Measurements from ENCODE around the gene C1QTNF9.

DNA sequence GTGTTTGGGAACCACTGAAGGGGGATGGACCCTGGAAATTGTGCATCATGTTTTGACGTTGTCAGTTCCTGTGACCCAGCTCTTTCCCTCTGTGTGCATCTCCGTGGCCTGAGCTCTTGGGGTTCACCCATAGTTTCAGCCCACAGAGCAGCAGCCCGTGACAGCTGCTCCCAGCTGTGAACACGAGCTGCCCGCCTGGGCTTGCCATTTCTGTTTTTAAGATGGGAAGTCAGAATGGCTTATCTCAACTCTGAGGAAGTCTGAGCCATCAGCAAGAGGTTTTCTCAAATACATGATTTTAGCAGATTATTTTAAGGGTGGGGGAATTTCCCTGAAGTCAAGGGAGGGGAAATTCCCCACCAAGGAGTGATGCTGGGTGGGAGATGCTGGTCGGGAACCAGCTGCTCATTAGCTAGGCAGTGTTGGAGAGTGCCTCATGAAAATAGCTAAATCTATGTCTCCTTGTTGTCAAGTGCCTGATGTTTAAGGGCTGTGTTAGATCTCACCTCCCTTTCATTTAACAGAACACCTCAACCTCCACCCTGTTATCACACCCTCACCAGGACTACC is 34.8 kb upstream of the C1QTNF9 start:
- TF ChIP-seq CTCF (conservative IDR thresholded peaks at IDR 0.05; ENCODE audit: low read depth, low read length) (no peak), RCOR1 (IDR thresholded peaks at IDR 0.05; ENCODE audit: insufficient replicate concordance, low read length) (no peak), MAFK (IDR thresholded peaks at IDR 0.05; ENCODE audit: low read depth, low read length) (no peak), FOS (IDR thresholded peaks at IDR 0.05; ENCODE audit: low read depth, low read length) (no peak), POLR2A (IDR thresholded peaks at IDR 0.05; ENCODE audit: low read depth, low read length) (no peak), MXI1 (IDR thresholded peaks at IDR 0.05; ENCODE audit: borderline replicate concordance, low read depth, low read length) (no peak), RFX5 (IDR thresholded peaks at IDR 0.05; ENCODE audit: low read depth, low read length) (no peak), BHLHE40 (IDR thresholded peaks at IDR 0.05; ENCODE audit: low read depth, low read length) (no peak)
- TF ChIP-seq, protein P1, sequence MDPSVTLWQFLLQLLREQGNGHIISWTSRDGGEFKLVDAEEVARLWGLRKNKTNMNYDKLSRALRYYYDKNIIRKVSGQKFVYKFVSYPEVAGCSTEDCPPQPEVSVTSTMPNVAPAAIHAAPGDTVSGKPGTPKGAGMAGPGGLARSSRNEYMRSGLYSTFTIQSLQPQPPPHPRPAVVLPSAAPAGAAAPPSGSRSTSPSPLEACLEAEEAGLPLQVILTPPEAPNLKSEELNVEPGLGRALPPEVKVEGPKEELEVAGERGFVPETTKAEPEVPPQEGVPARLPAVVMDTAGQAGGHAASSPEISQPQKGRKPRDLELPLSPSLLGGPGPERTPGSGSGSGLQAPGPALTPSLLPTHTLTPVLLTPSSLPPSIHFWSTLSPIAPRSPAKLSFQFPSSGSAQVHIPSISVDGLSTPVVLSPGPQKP (IDR thresholded peaks at IDR 0.05; ENCODE audit: borderline replicate concordance, low read depth, low read length): no peak
- TF ChIP-seq, protein P2, sequence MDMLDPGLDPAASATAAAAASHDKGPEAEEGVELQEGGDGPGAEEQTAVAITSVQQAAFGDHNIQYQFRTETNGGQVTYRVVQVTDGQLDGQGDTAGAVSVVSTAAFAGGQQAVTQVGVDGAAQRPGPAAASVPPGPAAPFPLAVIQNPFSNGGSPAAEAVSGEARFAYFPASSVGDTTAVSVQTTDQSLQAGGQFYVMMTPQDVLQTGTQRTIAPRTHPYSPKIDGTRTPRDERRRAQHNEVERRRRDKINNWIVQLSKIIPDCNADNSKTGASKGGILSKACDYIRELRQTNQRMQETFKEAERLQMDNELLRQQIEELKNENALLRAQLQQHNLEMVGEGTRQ (IDR thresholded peaks at IDR 0.05; ENCODE audit: low read depth, low read length): no peak

All from IMR-90 (cell line).